ENCODE data around the gene TNIK. TPM values are rescaled to one million over a fixed set of nuclear protein-coding genes. Genes with fewer than 3 reads are reported as not detected.

The TNIK gene
- total RNA-seq, 1 donor from 2014 or later: 35.3 TPM

DNA sequence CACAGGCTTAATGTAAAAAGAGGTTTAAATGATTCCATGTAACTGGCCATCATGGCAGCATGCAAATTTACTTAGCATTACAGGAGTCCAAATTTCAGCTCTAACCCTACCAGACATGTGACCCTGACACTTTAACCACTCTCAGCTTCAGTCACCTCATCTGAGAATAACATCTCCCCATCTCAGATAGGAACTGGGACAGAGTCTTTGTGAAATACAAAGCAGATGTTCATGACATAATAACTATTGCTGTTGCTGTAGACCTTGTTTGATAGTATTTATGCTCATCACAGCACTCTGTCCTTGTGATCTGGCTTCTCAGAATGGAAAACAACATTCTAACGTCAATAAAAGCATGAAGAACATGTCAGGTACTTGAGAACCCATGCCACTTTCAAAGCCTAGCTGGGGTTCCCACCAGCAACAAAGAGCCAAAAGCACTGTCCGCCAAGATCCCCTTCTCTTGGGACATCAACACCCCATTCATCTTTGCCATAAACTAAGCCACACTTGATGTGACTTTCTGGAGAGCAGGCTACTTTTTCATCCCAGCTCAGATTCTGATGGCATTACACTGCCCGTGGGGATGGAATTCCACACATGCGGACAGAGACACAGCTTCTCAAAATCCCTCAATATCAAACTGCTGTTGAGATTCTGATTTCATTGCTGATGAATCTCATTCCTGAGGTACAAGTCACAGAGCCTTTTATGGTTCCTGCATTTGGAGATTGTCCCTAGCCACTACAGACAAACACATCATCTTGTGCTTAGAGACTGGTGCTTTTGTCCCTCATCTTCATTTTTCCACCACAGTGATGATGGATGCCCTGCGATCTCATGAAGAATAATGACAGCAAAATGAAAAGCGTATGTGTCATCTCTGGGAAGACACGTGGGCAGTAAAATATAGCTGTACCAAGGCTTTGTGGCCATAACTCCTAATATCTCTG lies 202.7 kb downstream of the TNIK start:
- no peak for DNase-seq
- no peaks in the 10 kb centered on the region for H3K27me3 ChIP-seq
- H3K9me3 ChIP-seq: no peaks in the 10 kb centered on the region
- intact Hi-C loops (cut with DNase I): no loop called here
- ATAC-seq: no peak
- no peak for TF ChIP-seq CTCF (IDR thresholded peaks at IDR 0.05)
- no peaks in the 10 kb centered on the region for H3K36me3 ChIP-seq
- H3K4me1 ChIP-seq: no peaks in the 10 kb centered on the region
- no peak overlapping the region for H3K27ac ChIP-seq
- no peak overlapping the region for H3K4me3 ChIP-seq

- no peaks in the 10 kb centered on the region for H3K27me3 ChIP-seq
Measured at GRCh38 chr3:171256445-171257250, 203.6 kb downstream of the TNIK start.

GRCh38 chr3:171255236-171255806 lies 204.9 kb downstream of the TNIK start:
- no peaks in the 10 kb centered on the region for H3K27me3 ChIP-seq
- H3K27ac ChIP-seq: no peak overlapping the region
- no peaks in the 10 kb centered on the region for H3K36me3 ChIP-seq
- H3K9me3 ChIP-seq: no peaks in the 10 kb centered on the region
- no peak overlapping the region for H3K4me3 ChIP-seq
- no peak for TF ChIP-seq CTCF (IDR thresholded peaks at IDR 0.05)
- DNase-seq (no peak), ATAC-seq (no peak)
- H3K4me1 ChIP-seq: no peaks in the 10 kb centered on the region
- intact Hi-C loops (cut with DNase I): no loop called here

More at GRCh38 chr3:171256445-171257250, 203.6 kb downstream of the TNIK start:
- intact Hi-C loops (cut with DNase I): no loop called here
- ATAC-seq (no peak), DNase-seq (no peak)
- Histone ChIP-seq H3K4me3 (no peak overlapping the region), H3K36me3 (no peaks in the 10 kb centered on the region), H3K27ac (no peak overlapping the region), H3K4me1 (no peaks in the 10 kb centered on the region), H3K9me3 (no peaks in the 10 kb centered on the region)
- no peak for TF ChIP-seq CTCF (IDR thresholded peaks at IDR 0.05)

GRCh38 chr3:171254315-171254714 lies 205.9 kb downstream of the TNIK start:
- DNase-seq (no peak), ATAC-seq (no peak)
- intact Hi-C loops (cut with DNase I): no loop called here
- no peak for TF ChIP-seq CTCF (IDR thresholded peaks at IDR 0.05)
- Histone ChIP-seq H3K9me3 (no peaks in the 10 kb centered on the region), H3K27me3 (no peaks in the 10 kb centered on the region), H3K4me1 (no peaks in the 10 kb centered on the region), H3K4me3 (no peak overlapping the region), H3K36me3 (no peaks in the 10 kb centered on the region), H3K27ac (no peak overlapping the region)

- H3K36me3 ChIP-seq: no peaks in the 10 kb centered on the region
- H3K4me3 ChIP-seq: no peak overlapping the region
- H3K9me3 ChIP-seq: no peaks in the 10 kb centered on the region
- no peak for TF ChIP-seq CTCF (IDR thresholded peaks at IDR 0.05)
- intact Hi-C loops (cut with DNase I): no loop called here
- DNase-seq: no peak
- H3K4me1 ChIP-seq: no peaks in the 10 kb centered on the region
- H3K27ac ChIP-seq: no peak overlapping the region
- H3K27me3 ChIP-seq: no peaks in the 10 kb centered on the region
- no peak for ATAC-seq
Measured at GRCh38 chr3:171251835-171252234, 208.4 kb downstream of the TNIK start.

Data from upper lobe of right lung (tissue), 1 donor.